Left renal pelvis (tissue), 4 donors: ENCODE data around the gene FRMD7. TPM values are rescaled to one million over a fixed set of nuclear protein-coding genes. Genes with fewer than 3 reads are reported as not detected.
"Not testable (repeated sequence)": the region's sequence is repeated elsewhere in the genome, so short reads cannot be mapped to it uniquely, and the experiment has no call there.

Experiments
- DNase-seq, 4 donors: peaks; one replicate each; pipeline ENCODE4 v3.0.0-alpha.2; 2013; ENCODE audit warnings: low read depth in 4 of 4, low spot score in 3 of 4
- polyA plus RNA-seq, 4 donors: library from polyadenylated mRNA; unstranded; fragments of 120-200 nt; gene quantifications; one replicate each; pipeline ENCODE4 v1.2.1, GENCODE V29; 2013; ENCODE audit not compliant: insufficient read length in 4 of 4

FRMD7 gene
- polyA plus RNA-seq = 1 to 10 TPM in 3 of 4 donors, under 1 TPM in 1; 0.20 to 1.4 (median 1.2) TPM

DNA sequence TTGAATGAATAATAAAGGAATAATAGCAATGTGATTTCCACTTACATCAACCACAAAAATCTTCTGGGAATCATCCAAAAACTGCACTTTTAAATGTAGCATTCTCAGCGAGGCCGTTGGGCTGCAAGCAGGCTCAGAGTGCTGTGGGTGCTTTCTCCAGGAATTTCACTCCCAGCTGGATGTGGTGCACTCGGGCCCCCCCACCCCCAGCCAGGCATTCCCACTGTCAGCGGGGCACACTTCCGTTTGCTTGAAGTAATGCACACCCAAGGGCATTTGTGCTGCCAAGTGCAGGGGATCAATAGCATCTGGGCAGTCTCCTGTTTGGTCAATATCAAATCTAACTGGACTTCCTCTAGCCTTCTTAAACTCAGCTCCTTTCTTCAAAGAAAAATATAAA lies at the start of gene FRMD7:
Gene FRMD7, minus strand, starts transcription at position 278 of the 400 bp plus-strand sequence. Its CDS starts 176 bp downstream, at position 102.
- no peak for DNase-seq

DNA sequence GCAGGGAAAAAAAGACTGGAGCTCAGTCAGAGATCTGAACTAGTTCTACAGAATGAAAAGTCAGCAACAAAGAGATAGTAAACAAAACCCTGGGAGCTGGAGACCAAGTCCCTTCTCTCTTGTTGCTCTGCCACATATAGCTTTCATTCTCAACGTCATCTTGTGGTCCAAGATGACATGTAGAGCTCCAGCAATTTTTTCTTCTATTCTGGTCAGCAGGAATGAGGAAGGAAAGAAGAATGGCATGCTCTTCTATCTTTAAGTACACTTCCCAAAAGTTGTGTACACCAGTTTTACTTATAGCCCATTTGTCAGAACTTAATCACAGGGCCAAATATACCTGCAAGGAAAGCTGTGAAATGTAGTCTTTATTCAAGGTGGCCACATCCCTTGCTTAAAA lies 45.8 kb upstream of the FRMD7 start:
- no peak for DNase-seq

GRCh38 chrX:132171881-132172280 lies 44.1 kb upstream of the FRMD7 start:
- no peak for DNase-seq

GRCh38 chrX:132171478-132171877 lies 43.7 kb upstream of the FRMD7 start:
- DNase-seq = no peak

GRCh38 chrX:132169554-132169953 lies 41.7 kb upstream of the FRMD7 start:
- no peak for DNase-seq

DNA sequence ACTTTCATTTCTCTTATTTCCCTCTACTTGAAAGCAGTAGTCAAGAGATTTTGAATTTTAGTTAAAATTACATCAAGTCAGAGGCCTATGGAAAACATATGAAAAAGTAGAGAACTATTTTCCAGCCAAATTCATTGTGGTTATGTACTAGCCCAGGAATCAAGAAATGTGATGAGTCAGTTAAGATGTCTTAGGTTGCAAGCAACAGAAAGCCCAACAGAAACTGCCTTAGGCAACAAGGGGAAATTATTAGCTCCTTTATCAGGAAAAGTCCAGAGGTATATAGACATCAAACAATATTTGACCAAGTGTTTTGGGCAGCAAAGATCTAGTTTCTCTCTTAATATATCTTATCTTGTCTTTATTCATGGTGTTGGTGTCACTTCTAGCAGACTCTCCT lies 37.8 kb upstream of the FRMD7 start:
- no peak for DNase-seq

- DNase-seq = no peak
Measured at GRCh38 chrX:132165005-132165404, 37.2 kb upstream of the FRMD7 start.

GRCh38 chrX:132163094-132163493 lies 35.3 kb upstream of the FRMD7 start:
- not testable (repeated sequence) for DNase-seq

DNA sequence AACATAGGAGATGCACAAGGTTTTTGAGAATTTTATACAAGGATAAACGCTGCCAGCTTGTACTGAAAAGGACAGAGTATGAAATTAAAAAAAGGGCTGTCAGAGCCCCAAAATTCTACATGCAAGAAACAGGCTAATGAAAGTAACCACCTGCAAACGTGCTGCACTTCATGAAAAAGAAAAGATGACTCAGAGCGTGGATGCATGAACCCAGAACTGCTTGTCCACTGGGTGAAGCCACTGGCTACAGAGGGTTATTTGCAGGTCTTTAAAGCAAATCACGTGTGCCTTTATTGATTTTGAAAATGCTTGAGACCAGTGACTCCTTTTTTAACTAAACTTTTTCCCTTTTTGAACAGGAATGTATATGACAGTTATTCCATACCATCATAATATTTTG lies 25.3 kb upstream of the FRMD7 start:
- DNase-seq = no peak

GRCh38 chrX:132146456-132146855 lies 18.6 kb upstream of the FRMD7 start:
- no peak for DNase-seq

DNA sequence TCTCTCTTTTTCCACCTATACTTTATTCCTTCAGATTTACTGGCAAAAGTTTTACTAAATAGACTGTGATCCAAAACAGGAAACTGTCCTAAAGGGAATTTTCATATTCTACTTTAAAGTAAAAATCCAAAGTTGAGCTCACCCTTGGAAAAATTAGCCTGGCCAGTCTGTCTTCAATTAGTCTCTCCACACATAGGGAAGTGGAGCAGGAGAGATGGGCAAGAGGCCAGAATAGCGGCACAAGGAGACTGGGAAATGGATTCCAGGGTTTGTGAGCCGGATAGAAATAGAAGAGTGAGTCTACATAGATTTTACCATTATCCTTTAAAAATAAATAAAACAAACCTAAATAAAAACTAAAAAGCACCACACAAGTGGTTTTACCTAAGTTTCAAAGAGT lies 16.2 kb upstream of the FRMD7 start:
- no peak for DNase-seq

DNA sequence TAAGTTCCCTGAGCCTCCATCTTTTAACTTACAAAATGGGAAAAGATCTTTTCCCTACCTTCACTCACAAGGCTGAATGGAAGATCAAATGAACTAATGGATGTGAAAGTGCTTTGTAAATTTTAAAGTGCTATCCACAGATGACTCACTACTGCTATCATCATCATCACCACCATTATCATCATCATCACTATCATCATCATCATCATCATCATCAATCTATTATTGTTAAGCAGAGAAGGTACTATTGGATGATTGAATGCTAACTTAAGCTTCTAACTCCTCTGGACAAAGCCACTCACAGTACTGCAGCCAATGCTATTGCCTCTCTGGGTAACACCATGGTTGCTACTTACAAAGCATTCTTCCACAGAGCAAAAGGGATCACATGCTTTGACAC lies 1.9 kb downstream of the FRMD7 start:
- no peak for DNase-seq

GRCh38 chrX:132120913-132121312 lies 6.9 kb downstream of the FRMD7 start:
- DNase-seq = no peak

- DNase-seq = no peak
Measured at GRCh38 chrX:132119821-132120515, 7.9 kb downstream of the FRMD7 start.

DNA sequence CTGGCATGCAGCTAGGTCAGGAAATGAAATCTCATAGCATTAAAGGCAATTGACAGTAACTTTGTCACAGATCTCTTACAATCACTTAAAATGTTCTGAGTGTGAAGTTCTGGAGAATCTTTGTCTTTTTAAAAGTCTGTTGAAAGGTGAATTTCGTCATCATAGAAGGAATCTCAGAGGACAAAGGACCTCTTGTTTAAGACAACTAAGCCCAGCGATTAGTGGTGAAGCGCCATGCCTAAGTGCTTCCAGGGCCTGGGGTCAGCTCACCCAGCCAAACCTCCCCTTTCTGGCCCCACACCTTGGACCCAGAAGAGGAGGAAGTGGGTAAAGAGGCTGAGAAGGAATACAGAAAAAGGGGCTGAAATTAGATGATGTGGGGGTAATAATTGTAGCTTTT lies 8.5 kb downstream of the FRMD7 start:
- no peak for DNase-seq

GRCh38 chrX:132118358-132118757 lies 9.5 kb downstream of the FRMD7 start:
- DNase-seq = no peak

GRCh38 chrX:132115792-132116191 lies 12.0 kb downstream of the FRMD7 start:
- DNase-seq = no peak

DNA sequence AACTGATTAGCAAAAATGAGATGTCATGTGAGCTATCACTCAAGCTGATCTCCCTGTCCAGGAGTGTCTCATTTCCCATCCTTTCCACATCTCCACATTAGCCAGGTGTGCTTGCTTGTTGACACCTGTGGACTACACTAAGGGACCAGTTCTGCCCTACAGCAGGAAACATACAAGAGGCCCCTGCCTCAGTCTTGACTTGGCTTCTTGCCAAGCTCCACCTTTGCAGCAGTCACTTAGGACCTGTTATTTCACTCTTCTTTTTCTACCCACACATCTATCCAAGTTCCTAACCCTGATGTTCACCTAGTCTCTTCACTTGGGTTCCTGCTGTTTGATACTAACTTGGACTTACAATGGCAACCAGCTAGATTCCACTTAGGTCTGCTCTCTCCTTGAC lies 13.2 kb downstream of the FRMD7 start:
- DNase-seq = no peak

GRCh38 chrX:132107291-132107690 lies 20.5 kb downstream of the FRMD7 start:
- DNase-seq = no peak

DNA sequence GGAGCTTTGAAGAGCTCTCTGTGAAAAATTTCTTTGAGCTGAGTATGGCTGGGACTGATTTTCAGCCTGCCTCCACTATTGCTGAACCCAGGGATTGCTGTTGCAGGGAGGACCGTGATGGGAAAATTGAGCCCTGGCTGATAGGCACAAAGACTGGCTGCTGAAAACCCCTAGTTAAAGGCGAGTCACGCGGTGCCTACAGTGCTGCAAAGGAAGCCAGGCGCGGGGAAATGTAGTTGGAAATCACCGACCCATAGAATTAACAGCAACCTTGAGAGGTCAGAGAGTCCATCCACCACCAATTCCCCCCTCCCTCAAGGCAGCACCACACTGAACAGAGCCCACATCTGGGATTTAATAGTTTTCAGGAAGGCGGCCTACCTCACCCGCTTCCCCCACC lies 26.0 kb downstream of the FRMD7 start:
- DNase-seq = no peak

- DNase-seq = no peak
Measured at GRCh38 chrX:132101206-132101605, 26.6 kb downstream of the FRMD7 start.

DNA sequence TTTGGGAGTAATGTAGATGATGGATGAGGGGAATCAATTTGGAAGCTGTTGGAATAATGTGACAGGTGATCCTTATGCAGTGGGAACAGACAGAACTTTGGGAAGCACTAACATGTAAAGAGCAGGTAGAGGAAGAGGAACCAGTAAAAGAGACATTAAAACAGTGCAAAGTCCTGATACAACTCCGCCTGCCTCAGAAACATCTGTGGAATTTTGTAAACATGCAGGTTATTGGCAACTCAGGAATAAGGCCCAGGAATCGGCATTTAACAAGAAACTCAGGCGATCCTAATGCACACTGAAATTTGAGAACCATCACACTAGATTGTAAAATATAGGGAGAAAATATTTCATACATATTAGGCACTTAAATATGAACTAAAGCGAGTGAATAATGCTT lies 29.1 kb downstream of the FRMD7 start:
- DNase-seq = not testable (repeated sequence)

GRCh38 chrX:132094164-132094563 lies 33.7 kb downstream of the FRMD7 start:
- DNase-seq = no peak
